GM19455 (cell line): ENCODE data around the gene KLF13.

Experiments used
- ATAC-seq: cut with Tn5 transposase; IDR thresholded peaks from one replicate; pipeline ENCODE4 v1.9.1; 2021; ENCODE audit not compliant: unreplicated experiment

KLF13 gene

GRCh38 chr15:31314380-31314779, 12.3 kb upstream of the KLF13 start:
- no peak for ATAC-seq

GRCh38 chr15:31316135-31316795, 10.4 kb upstream of the KLF13 start:
- no peak for ATAC-seq

- no peak for ATAC-seq
Observed at GRCh38 chr15:31317017-31317416, 9.6 kb upstream of the KLF13 start.

GRCh38 chr15:31317421-31318327, 9.0 kb upstream of the KLF13 start:
- ATAC-seq = no peak

GRCh38 chr15:31318429-31318828, 8.2 kb upstream of the KLF13 start:
- ATAC-seq = no peak

- no peak for ATAC-seq
Observed at GRCh38 chr15:31320022-31320421, 6.6 kb upstream of the KLF13 start.

GRCh38 chr15:31321418-31321817, 5.2 kb upstream of the KLF13 start:
- ATAC-seq = no peak

- ATAC-seq = no peak
Observed at GRCh38 chr15:31322504-31322903, 4.1 kb upstream of the KLF13 start.

GRCh38 chr15:31323627-31324026, 3.0 kb upstream of the KLF13 start:
- ATAC-seq = no peak

GRCh38 chr15:31324186-31324585, 2.4 kb upstream of the KLF13 start:
- no peak for ATAC-seq

GRCh38 chr15:31324806-31325594, 1.6 kb upstream of the KLF13 start:
- ATAC-seq = peak; percentile 0

GRCh38 chr15:31325595-31326155, 960 bp upstream of the KLF13 start:
- ATAC-seq = peak; percentile 2

- ATAC-seq = peak; percentile 13
Observed at GRCh38 chr15:31326875-31327668, 437 bp downstream of the KLF13 start.

GRCh38 chr15:31327669-31328427, 1.2 kb downstream of the KLF13 start:
- no peak for ATAC-seq

GRCh38 chr15:31328428-31328968, 1.9 kb downstream of the KLF13 start:
- no peak for ATAC-seq

GRCh38 chr15:31328969-31329639, 2.5 kb downstream of the KLF13 start:
- no peak for ATAC-seq

- ATAC-seq = no peak
Observed at GRCh38 chr15:31329640-31330010, 3.0 kb downstream of the KLF13 start.

GRCh38 chr15:31330111-31330785, 3.6 kb downstream of the KLF13 start:
- no peak for ATAC-seq
